ENCODE data around the gene STAG3. TPM values are rescaled to one million over a fixed set of nuclear protein-coding genes. Genes with fewer than 3 reads are reported as not detected.
"Not testable (repeated sequence)": the region's sequence is repeated elsewhere in the genome, so short reads cannot be mapped to it uniquely, and the experiment has no call there.

Gene STAG3
- total RNA-seq, 6 experiments from 2014 or later, result 0.81 to 5.9 (median 4.4) TPM

GRCh38 chr7:100192969-100193368, 15.3 kb downstream of the STAG3 start:
- no peaks in the 10 kb centered on the region for H3K27me3 ChIP-seq
- WGBS (ENCODE audit: insufficient coverage, low coverage, low lambda C conversion rate, missing lambda C conversion rate), result 58% methylated on average over 2 of the region's 3 CpGs
- ATAC-seq, result no peak
- no peak for TF ChIP-seq POLR2A (IDR thresholded peaks at IDR 0.05)
- no peak for TF ChIP-seq CTCF (IDR thresholded peaks at IDR 0.05)
- H3K4me1 ChIP-seq, result no peaks in the 10 kb centered on the region
- no peak overlapping the region for H3K4me3 ChIP-seq
- intact Hi-C loops (cut with DNase I), result no loop called here
- no peaks in the 10 kb centered on the region for H3K9me3 ChIP-seq
- no peak for DNase-seq
- no peaks in the 10 kb centered on the region for H3K36me3 ChIP-seq
- no peak overlapping the region for H3K27ac ChIP-seq

- TF ChIP-seq CTCF (IDR thresholded peaks at IDR 0.05) (no peak), POLR2A (IDR thresholded peaks at IDR 0.05) (no peak)
- H3K27me3 ChIP-seq, result no peaks in the 10 kb centered on the region
- ATAC-seq (no peak), DNase-seq (no peak)
- no peaks in the 10 kb centered on the region for H3K36me3 ChIP-seq
- no peak overlapping the region for H3K4me3 ChIP-seq
- no peaks in the 10 kb centered on the region for H3K4me1 ChIP-seq
- 86% methylated on average over 1 of the region's 2 CpGs for WGBS (ENCODE audit: insufficient coverage, low coverage, low lambda C conversion rate, missing lambda C conversion rate)
- no peaks in the 10 kb centered on the region for H3K9me3 ChIP-seq
- intact Hi-C loops (cut with DNase I), result no loop called here
- H3K27ac ChIP-seq, result no peak overlapping the region
These were observed 17.5 kb downstream of the STAG3 start for GRCh38 chr7:100195222-100195621.

GRCh38 chr7:100195901-100196322, 18.2 kb downstream of the STAG3 start:
- ATAC-seq; intact Hi-C loops (cut with DNase I); H3K27ac ChIP-seq; H3K9me3 ChIP-seq; H3K36me3 ChIP-seq; DNase-seq; H3K4me3 ChIP-seq; H3K27me3 ChIP-seq; H3K4me1 ChIP-seq: not testable (repeated sequence)
- WGBS (ENCODE audit: insufficient coverage, low coverage, low lambda C conversion rate, missing lambda C conversion rate), result 92% methylated on average over 2 of the region's 6 CpGs

GRCh38 chr7:100198266-100198665, 20.5 kb downstream of the STAG3 start:
- 93% methylated on average over 10 of the region's 10 CpGs for WGBS (ENCODE audit: insufficient coverage, low coverage, low lambda C conversion rate, missing lambda C conversion rate)
- TF ChIP-seq CTCF (IDR thresholded peaks at IDR 0.05) (no peak), POLR2A (IDR thresholded peaks at IDR 0.05) (no peak)
- no peak for DNase-seq

GRCh38 chr7:100200693-100201092, 23.0 kb downstream of the STAG3 start:
- no peak for TF ChIP-seq CTCF (IDR thresholded peaks at IDR 0.05)
- no peak for TF ChIP-seq POLR2A (IDR thresholded peaks at IDR 0.05)
- ATAC-seq, result peak; percentile 86 to 92 (median 87)
- 47% methylated on average over 11 of the region's 11 CpGs for WGBS (ENCODE audit: insufficient coverage, low coverage, low lambda C conversion rate, missing lambda C conversion rate)
- Histone ChIP-seq H3K27ac (no peak overlapping the region), H3K27me3 (no peaks in the 10 kb centered on the region), H3K4me3 (no peak overlapping the region), H3K36me3 (no peaks in the 10 kb centered on the region), H3K4me1 (no peaks in the 10 kb centered on the region), H3K9me3 (no peaks in the 10 kb centered on the region)
- DNase-seq, result peak in 2 of 3 donors; percentile 43 to 66
- intact Hi-C loops (cut with DNase I), result no loop called here

More at GRCh38 chr7:100198266-100198665, 20.5 kb downstream of the STAG3 start:
- no peaks in the 10 kb centered on the region for H3K9me3 ChIP-seq
- intact Hi-C loops (cut with DNase I), result no loop called here
- H3K4me3 ChIP-seq, result no peak overlapping the region
- no peaks in the 10 kb centered on the region for H3K4me1 ChIP-seq
- ATAC-seq, result no peak
- no peak overlapping the region for H3K27ac ChIP-seq
- H3K36me3 ChIP-seq, result no peaks in the 10 kb centered on the region
- no peaks in the 10 kb centered on the region for H3K27me3 ChIP-seq
